Measurements from ENCODE around the gene ABHD16B.
"Not testable (repeated sequence)": the region's sequence is repeated elsewhere in the genome, so short reads cannot be mapped to it uniquely, and the experiment has no call there.

Gene ABHD16B

DNA sequence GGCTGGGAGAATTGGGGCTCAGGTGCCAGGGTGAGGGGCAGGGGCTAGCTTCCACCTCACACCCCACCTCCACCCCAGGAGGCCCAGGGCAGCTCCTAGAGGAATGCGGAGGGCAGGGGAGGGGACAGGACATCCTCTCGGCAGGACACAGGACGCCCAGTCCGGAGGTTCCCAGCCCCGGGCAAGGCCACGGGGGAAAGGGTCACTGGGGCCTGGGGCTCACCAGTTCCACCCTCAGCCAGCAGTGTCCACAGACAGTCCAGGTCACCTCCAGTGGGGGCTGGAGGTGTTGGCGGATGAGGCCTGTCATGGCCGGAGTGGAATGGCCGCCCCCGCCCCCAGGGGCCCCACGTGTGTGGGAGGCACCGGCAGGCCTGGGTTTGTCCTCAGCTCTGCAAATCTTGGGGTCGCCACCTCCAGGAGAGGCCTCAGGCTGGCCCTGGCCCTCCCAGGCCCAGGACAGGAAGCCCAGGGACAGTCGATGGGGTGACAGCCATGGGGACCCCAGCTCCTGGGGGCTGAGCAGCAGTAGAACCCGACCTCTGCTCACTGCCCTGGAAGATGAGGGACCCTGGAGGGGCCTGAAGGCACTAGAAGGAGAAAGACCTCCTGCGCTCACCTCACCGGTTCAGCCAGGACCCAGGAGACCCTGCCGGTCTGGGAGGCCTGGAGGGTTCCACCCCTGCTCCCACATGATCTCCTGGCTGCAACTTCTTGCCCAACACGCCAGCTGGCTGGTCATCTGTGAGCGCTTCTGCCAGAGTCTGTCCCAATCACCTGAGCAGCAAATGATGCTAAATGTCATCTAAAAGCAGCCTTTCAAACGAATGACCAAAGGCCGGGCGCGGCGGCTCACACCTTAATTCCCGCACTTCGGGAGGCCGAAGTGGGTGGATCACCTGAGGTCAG lies 13.0 kb upstream of the ABHD16B start:
- Histone ChIP-seq H3K4me3 (no peak overlapping the region), H3K27ac (peak overlapping the region in 1 of 2 donors; percentile 73)
- no peak for TF ChIP-seq CTCF (IDR thresholded peaks at IDR 0.05)
- no peak for DNase-seq (ENCODE audit: low spot score)

DNA sequence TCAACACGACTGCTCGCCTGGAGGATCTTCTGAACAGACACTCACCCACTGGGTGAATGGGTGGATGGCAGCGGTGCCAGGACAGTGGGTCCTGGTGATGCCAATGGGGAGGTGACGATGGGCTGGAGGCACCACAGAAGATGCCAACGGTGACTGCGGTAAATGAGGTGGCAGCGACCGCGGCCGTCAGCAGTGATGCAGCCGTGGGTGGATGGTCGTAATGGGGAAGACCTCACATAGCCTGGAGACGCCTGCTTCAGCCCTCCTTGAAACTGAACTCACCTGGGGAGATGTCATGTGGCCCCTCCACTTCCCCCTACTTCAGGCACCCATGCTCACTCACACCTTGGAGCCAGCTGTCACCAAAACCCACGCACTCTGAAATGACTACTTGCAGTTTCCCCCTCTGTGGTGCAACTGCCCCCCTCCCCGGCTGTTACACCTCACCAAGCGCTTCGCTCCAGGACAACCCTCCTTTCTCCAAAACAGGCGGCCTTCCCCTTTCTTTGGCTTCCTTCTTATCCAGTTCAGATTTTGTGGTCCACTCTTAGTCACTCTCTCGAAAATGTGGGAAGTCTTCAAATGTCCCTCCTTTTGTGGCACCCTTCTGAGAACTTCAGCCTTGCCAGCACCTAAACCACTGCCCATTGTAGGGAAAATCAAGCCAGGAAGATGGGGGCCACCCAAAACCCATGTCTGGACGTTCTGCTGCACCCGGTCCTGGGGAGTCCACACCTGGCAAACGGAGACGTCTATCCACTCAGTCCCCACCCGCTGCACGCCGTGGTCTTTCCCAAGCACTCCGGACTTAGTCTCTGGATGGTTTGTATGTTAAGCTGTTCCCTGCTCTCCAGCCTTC lies 10.4 kb upstream of the ABHD16B start:
- H3K27ac ChIP-seq = no peak overlapping the region
- TF ChIP-seq CTCF (IDR thresholded peaks at IDR 0.05) = no peak
- DNase-seq (ENCODE audit: low spot score) = no peak

GRCh38 chr20:63851548-63851943 lies 9.8 kb upstream of the ABHD16B start:
- not testable (repeated sequence) for DNase-seq (ENCODE audit: low spot score); H3K27ac ChIP-seq; H3K4me3 ChIP-seq

More for the DNA sequence above, 10.4 kb upstream of the ABHD16B start:
- H3K4me3 ChIP-seq = no peak overlapping the region

DNA sequence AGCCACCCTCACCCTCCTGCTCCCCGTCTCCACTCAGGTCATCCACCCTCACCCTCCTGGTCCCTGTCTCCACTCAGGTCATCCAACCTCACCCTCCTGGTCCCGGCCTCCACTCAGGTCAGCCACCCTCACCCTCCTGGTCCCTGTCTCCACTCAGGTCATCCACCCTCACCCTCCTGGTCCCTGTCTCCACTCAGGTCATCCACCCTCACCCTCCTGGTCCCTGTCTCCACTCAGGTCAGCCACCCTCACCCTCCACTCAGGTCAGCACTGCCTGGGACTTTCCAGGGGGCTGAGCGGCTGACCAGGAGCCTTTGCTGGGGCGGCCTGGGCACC lies 7.6 kb upstream of the ABHD16B start:
- H3K27ac ChIP-seq = peak overlapping the region in 1 of 2 donors; percentile 78
- not testable (repeated sequence) for H3K4me3 ChIP-seq; DNase-seq (ENCODE audit: low spot score)

DNA sequence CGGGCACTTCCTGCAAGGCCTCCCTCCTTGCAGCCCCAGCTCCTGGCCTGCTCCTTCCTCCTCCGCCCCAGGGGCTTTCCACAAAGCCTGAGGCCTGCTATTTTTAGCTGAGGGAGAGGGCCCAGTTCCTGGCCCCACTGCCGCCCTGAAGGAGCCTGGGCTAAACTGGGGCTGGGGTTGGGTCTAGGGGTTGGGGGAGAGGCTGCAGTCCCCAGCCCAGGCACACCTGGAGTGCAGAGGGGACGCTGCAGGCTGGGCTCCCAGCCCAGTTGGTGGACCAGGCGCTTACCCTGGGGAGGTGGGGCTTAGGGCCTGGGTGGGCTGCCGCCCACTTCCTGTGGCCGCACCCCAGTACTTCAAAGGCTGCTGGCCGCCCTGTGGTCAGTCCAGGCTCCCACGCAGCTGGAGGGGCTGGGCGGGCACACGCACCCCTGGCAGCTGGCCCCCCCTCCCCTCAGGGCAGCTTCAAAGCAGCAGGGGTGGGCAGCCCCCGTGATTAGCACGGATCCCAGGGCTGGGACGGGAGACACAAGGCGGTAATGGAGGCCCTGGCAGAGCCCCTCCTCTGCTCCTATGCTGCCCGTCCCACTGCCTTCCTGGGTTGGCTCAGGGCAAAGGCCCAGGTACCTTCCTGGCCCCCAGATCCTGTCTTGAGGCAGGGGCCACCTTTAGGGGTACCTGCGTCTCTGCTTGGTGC lies 7.1 kb upstream of the ABHD16B start:
- TF ChIP-seq CTCF (IDR thresholded peaks at IDR 0.05) = no peak
- Histone ChIP-seq H3K4me3 (peak overlapping the region; percentile 59), H3K27ac (peak overlapping the region in 1 of 2 donors; percentile 78)
- DNase-seq (ENCODE audit: low spot score) = no peak

- Histone ChIP-seq H3K4me3 (peak overlapping the region; percentile 59), H3K27ac (peak overlapping the region in 1 of 2 donors; percentile 78)
- no peak for TF ChIP-seq CTCF (IDR thresholded peaks at IDR 0.05)
- no peak for DNase-seq (ENCODE audit: low spot score)
Observed at GRCh38 chr20:63854766-63855362, 6.4 kb upstream of the ABHD16B start.

DNA sequence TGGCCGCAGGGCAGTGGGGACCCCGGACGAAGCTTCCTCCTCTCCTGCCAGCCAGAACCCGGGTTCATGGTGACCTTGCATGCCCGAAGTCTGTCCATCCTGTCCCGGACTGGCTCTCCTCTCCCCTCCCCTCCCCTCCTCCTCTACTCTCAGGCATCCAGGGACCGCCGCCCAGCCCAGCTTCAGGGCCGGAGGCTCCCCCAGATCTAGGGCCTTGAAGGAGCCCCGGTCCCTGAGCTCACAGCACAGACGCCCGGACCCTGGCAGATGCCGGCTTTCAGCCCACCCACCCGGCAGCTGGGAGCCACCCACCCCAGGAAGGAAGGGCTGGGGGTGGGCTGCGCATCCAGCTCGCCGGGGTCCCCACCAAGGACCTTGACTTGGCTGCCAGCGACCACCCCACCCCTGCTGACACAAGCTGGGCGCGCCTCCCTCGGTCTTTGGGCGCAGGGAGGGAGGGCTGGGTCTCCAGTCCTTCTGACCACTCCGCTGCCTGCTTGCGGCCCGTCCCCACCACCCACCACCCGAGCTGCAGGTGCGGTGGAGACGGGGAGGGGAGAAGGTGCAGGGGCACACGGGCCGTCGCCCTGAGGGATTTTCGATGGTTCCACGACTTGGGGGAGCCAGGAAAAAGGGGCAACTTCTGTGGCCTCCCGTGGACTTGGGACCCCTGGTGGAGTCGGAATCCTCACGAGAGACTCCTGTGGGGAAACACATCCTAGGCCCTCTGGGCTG lies 5.8 kb upstream of the ABHD16B start:
- Histone ChIP-seq H3K27ac (peak overlapping the region in 1 of 2 donors; percentile 78), H3K4me3 (peak overlapping the region; percentile 59)
- TF ChIP-seq CTCF (IDR thresholded peaks at IDR 0.05) = no peak
- DNase-seq (ENCODE audit: low spot score) = no peak

Measured in coronary artery (tissue), 2 donors.